Omental fat pad (tissue), 4 donors: ENCODE data around the gene RHOT1. TPM values are rescaled to one million over a fixed set of nuclear protein-coding genes. Genes with fewer than 3 reads are reported as not detected.
"Not testable (repeated sequence)": the region's sequence is repeated elsewhere in the genome, so short reads cannot be mapped to it uniquely, and the experiment has no call there.

ENCODE experiments used
- ATAC-seq: fragments of 150-250 bp; one replicate; pipeline ENCODE4 v1.9.1; 2016; ENCODE audit warnings: mild to moderate bottlenecking, moderate library complexity; ENCODE audit not compliant: low FRiP score
- DNase-seq: peaks from one replicate; pipeline ENCODE4 v3.0.0-alpha.2; 2019; ENCODE audit warnings: low spot score
- CTCF ChIP-seq, 3 donors: fragments of 450-650 bp; IDR thresholded peaks; one replicate each; pipeline ENCODE4 v1.5.1; 2016 to 2017; ENCODE audit warnings: antibody characterized with exemption in 3 of 3, mild to moderate bottlenecking in 3 of 3, moderate library complexity in 2 of 3
- total RNA-seq, 4 donors: library from RNA; depleted of rRNA; stranded (reverse); fragments of >200 nt; gene quantifications; one replicate each; pipeline ENCODE4 v1.1.0, GENCODE V29; 2016

RHOT1 gene
- total RNA-seq, 4 donors from 2014 or later, result 32.1 to 55.7 (median 42.6) TPM

- no peak for DNase-seq
- no peak for TF ChIP-seq CTCF (IDR thresholded peaks at IDR 0.05)
- no peak for ATAC-seq
Measured at GRCh38 chr17:32117399-32117798, 24.9 kb upstream of the RHOT1 start.

- DNase-seq, ATAC-seq: not testable (repeated sequence)
Measured at GRCh38 chr17:32118088-32118487, 24.2 kb upstream of the RHOT1 start.

- TF ChIP-seq CTCF (IDR thresholded peaks at IDR 0.05), result no peak
- no peak for ATAC-seq
- no peak for DNase-seq
Measured at GRCh38 chr17:32118835-32119234, 23.5 kb upstream of the RHOT1 start.

GRCh38 chr17:32120141-32120540 lies 22.2 kb upstream of the RHOT1 start:
- DNase-seq, result no peak
- no peak for TF ChIP-seq CTCF (IDR thresholded peaks at IDR 0.05)
- no peak for ATAC-seq

- TF ChIP-seq CTCF (IDR thresholded peaks at IDR 0.05), result no peak
- ATAC-seq (no peak), DNase-seq (no peak)
Measured at GRCh38 chr17:32120716-32121115, 21.6 kb upstream of the RHOT1 start.

- TF ChIP-seq CTCF (IDR thresholded peaks at IDR 0.05), result no peak
- ATAC-seq, result no peak
- no peak for DNase-seq
Measured at GRCh38 chr17:32123782-32124181, 18.5 kb upstream of the RHOT1 start.

GRCh38 chr17:32124985-32125847 lies 17.1 kb upstream of the RHOT1 start:
- TF ChIP-seq CTCF (IDR thresholded peaks at IDR 0.05), result no peak
- DNase-seq (no peak), ATAC-seq (no peak)
